ENCODE data around the gene EIF1AX. TPM values are rescaled to one million over a fixed set of nuclear protein-coding genes. Genes with fewer than 3 reads are reported as not detected.

EIF1AX gene
- total RNA-seq, 1 experiment from 2014 or later: 132 TPM

DNA sequence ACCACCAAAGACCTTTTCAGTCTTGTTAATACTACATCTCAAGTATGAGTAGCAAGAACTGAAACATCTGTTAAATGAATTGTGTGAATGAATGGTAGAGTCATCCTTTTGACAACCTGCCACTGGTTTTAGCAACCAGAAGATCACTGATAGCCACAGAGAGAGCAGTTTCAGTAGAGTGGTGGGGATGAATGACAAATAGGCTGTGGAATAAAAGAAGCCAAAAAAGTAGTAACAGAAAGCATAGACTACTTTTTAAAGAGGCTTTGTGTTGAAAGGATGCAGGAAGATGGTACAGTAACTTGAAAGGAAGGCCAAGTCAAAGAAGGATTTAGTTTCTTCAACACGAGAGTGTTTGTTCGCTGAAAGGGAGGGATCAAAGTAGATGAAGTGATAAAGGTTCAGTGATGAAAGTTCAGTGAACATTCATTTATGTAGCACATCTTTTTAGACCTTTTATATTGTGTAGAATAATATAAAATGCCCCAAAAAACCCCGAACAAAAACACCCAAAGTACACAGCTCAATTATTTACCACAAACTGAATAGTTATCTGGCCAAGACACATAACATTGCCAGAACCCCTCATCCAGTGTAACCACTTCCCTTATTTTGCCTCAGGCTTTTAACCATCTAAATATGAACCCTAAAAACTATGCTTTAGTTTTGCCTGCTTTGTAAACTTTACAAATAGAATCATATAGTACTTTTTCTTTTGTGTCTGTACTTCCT is 40.1 kb upstream of the EIF1AX start:
- BruUV-seq (replicated peaks): no TSS peak
- Histone ChIP-seq H2AFZ (ENCODE audit: low read depth, low read length, poor library complexity, severe bottlenecking) (no peak overlapping the region), H3K9me3 (ENCODE audit: control insufficient read depth in 1 of 2, insufficient read depth in 1 of 2, low read depth in 1 of 2, low read length in 2 of 2) (no peaks in the 10 kb centered on the region), H4K20me1 (ENCODE audit: insufficient read depth) (no peaks in the 10 kb centered on the region), H3K79me2 (ENCODE audit: insufficient read depth, low read length) (no peaks in the 10 kb centered on the region), H3K27me3 (ENCODE audit: insufficient read depth, low read length) (no peaks in the 10 kb centered on the region), H3K4me2 (ENCODE audit: low read length) (no peak overlapping the region), H3K4me1 (ENCODE audit: control insufficient read depth in 1 of 2, insufficient read depth in 2 of 2, low read length in 2 of 2) (no peaks in the 10 kb centered on the region), H3K36me3 (ENCODE audit: control insufficient read depth in 1 of 2, insufficient read depth in 2 of 2, low read length in 2 of 2) (peaks cover 0 to 2% of the 10 kb centered on the region in 2 experiments; a peak in 1 of 4 replicates), H3K4me3 (replicated peaks in 1 of 2; ENCODE audit: low read depth in 1 of 2, low read length in 2 of 2) (no peak overlapping the region), H3K9ac (ENCODE audit: low read length) (no peak overlapping the region), H3K27ac (ENCODE audit: low read depth, low read length) (no peak overlapping the region), H3K9me2 (ENCODE audit: insufficient read depth) (no peaks in the 10 kb centered on the region)
- TF ChIP-seq YY1 (IDR thresholded peaks at IDR 0.05; ENCODE audit: extremely low read depth, insufficient replicate concordance, low read depth, low read length) (no peak), CEBPB (IDR thresholded peaks at IDR 0.05; ENCODE audit: low read depth) (no peak), ZFX (IDR thresholded peaks at IDR 0.05) (no peak), JUND (IDR thresholded peaks at IDR 0.05) (no peak), EGR1 (IDR thresholded peaks at IDR 0.05; ENCODE audit: low read depth) (no peak), SRF (IDR thresholded peaks at IDR 0.05; ENCODE audit: low read depth) (no peak), TCF7L2 (IDR thresholded peaks at IDR 0.05; ENCODE audit: borderline replicate concordance, extremely low read depth, insufficient read depth, insufficient read length) (no peak), SIN3A (IDR thresholded peaks at IDR 0.05; ENCODE audit: low read depth) (no peak)
- TF ChIP-seq, protein P1, sequence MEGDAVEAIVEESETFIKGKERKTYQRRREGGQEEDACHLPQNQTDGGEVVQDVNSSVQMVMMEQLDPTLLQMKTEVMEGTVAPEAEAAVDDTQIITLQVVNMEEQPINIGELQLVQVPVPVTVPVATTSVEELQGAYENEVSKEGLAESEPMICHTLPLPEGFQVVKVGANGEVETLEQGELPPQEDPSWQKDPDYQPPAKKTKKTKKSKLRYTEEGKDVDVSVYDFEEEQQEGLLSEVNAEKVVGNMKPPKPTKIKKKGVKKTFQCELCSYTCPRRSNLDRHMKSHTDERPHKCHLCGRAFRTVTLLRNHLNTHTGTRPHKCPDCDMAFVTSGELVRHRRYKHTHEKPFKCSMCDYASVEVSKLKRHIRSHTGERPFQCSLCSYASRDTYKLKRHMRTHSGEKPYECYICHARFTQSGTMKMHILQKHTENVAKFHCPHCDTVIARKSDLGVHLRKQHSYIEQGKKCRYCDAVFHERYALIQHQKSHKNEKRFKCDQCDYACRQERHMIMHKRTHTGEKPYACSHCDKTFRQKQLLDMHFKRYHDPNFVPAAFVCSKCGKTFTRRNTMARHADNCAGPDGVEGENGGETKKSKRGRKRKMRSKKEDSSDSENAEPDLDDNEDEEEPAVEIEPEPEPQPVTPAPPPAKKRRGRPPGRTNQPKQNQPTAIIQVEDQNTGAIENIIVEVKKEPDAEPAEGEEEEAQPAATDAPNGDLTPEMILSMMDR (IDR thresholded peaks at IDR 0.05 in 2 of 3, conservative IDR thresholded peaks at IDR 0.05 in 1 of 3; ENCODE audit: borderline replicate concordance in 1 of 3, insufficient read depth in 1 of 3, low read depth in 2 of 3, low read length in 2 of 3): no peak
- intact Hi-C loops (cut with micrococcal nuclease): no loop called here
- DNase-seq (ENCODE audit: low read depth, low spot score): no peak
- ChIA-PET POLR2A (no interaction called here), CTCF (no interaction called here), RAD21 (ENCODE audit: low non-redundant PET in 1 of 2, low total read pairs in 2 of 2, uncharacterized antibody in 2 of 2, unreplicated experiment in 2 of 2) (no interaction called here)
- no peak for ATAC-seq

Measured in HCT116 (cell line).